Activated B cell treated with CpG ODN at 0.5 μM for 24 hours (primary cell): ENCODE results near the gene CHN2. TPM values are rescaled to one million over a fixed set of nuclear protein-coding genes. Genes with fewer than 3 reads are reported as not detected.

ENCODE experiments used
- ATAC-seq: fragments of 200-7000 bp; cut with Tn5 transposase; one replicate; pipeline ENCODE4 v1.10.0; 2021; ENCODE audit warnings: low read depth, mild to moderate bottlenecking, moderate library complexity
- CTCF ChIA-PET: fragments of 350-600 bp; sonication (Branson Sonifier 250); formaldehyde crosslinking; loops from one replicate; lab custom pipeline; 2021; ENCODE audit warnings: antibody characterized with exemption; lab: Charles Lee
- POLR2A ChIA-PET: fragments of 350-600 bp; sonication (Branson Sonifier 250); formaldehyde crosslinking; loops from one replicate; lab custom pipeline; 2021; ENCODE audit warnings: antibody characterized with exemption; lab: Charles Lee
- DNase-seq: peaks from one replicate; pipeline ENCODE4 v3.0.0; 2022
- H3K27ac Mint-ChIP-seq: one replicate; pipeline ENCODE4 v1.8.0; 2020; ENCODE audit warnings: mixed read lengths
- H3K27me3 Mint-ChIP-seq: one replicate; pipeline ENCODE4 v1.8.0; 2021; ENCODE audit warnings: mixed read lengths
- H3K36me3 Mint-ChIP-seq: one replicate; pipeline ENCODE4 v1.8.0; 2021; ENCODE audit warnings: low read depth, mixed read lengths
- H3K4me1 Mint-ChIP-seq: one replicate; pipeline ENCODE4 v1.8.0; 2021; ENCODE audit warnings: mixed read lengths
- H3K4me3 Mint-ChIP-seq: one replicate; pipeline ENCODE4 v1.8.0; 2020; ENCODE audit warnings: mild to moderate bottlenecking, mixed read lengths
- H3K9me3 Mint-ChIP-seq: one replicate; pipeline ENCODE4 v1.8.0; 2020; ENCODE audit warnings: mixed read lengths
- CTCF ChIP-seq: fragments of 200-600 bp; IDR thresholded peaks from one replicate; pipeline ENCODE4 v1.8.0; 2022; ENCODE audit warnings: antibody characterized with exemption, mild to moderate bottlenecking
- intact Hi-C: fragments of 100-400 bp; cut with micrococcal nuclease; formaldehyde crosslinking; loops from one replicate; pipeline ENCODE4 v1.15.1; 2024
- total RNA-seq: library from RNA; stranded (reverse); gene quantifications from 2 replicates; pipeline ENCODE4 v1.2.3, GENCODE V29; 2022

The CHN2 gene
- total RNA-seq, 1 donor from 2014 or later = 1.8 TPM

- CTCF ChIA-PET = no interaction called here
- ATAC-seq (no peak), DNase-seq (no peak)
- Mint-ChIP-seq H3K4me1 (peaks cover 11% of the 10 kb centered on the region), H3K27me3 (no peaks in the 10 kb centered on the region), H3K27ac (no peak overlapping the region), H3K4me3 (no peak overlapping the region), H3K9me3 (no peaks in the 10 kb centered on the region), H3K36me3 (no peaks in the 10 kb centered on the region)
- no peak for TF ChIP-seq CTCF
- POLR2A ChIA-PET = no interaction called here
- intact Hi-C loops = no loop called here
Measured at GRCh38 chr7:29337546-29338116, 143.1 kb downstream of the CHN2 start.

GRCh38 chr7:29340696-29341095 lies 146.1 kb downstream of the CHN2 start:
- no peak overlapping the region for H3K4me3 Mint-ChIP-seq
- ChIA-PET CTCF (no interaction called here), POLR2A (no interaction called here)
- no peak overlapping the region for H3K27ac Mint-ChIP-seq
- no peaks in the 10 kb centered on the region for H3K36me3 Mint-ChIP-seq
- no peak for TF ChIP-seq CTCF
- ATAC-seq (no peak), DNase-seq (no peak)
- H3K4me1 Mint-ChIP-seq = peaks cover 11% of the 10 kb centered on the region
- H3K27me3 Mint-ChIP-seq = no peaks in the 10 kb centered on the region
- intact Hi-C loops = loop anchor here (10.0 kb wide), 1 partner anchor 416 kb away; no protein-coding TSS in a partner anchor
- no peaks in the 10 kb centered on the region for H3K9me3 Mint-ChIP-seq

GRCh38 chr7:29341156-29341555 lies 146.6 kb downstream of the CHN2 start:
- DNase-seq (no peak), ATAC-seq (no peak)
- Mint-ChIP-seq H3K36me3 (no peaks in the 10 kb centered on the region), H3K4me3 (no peak overlapping the region), H3K9me3 (no peaks in the 10 kb centered on the region), H3K4me1 (peaks cover 11% of the 10 kb centered on the region), H3K27ac (no peak overlapping the region), H3K27me3 (no peaks in the 10 kb centered on the region)
- no peak for TF ChIP-seq CTCF
- intact Hi-C loops = loop anchor here (10.0 kb wide), 1 partner anchor 416 kb away; no protein-coding TSS in a partner anchor
- POLR2A ChIA-PET = no interaction called here
- CTCF ChIA-PET = no interaction called here

GRCh38 chr7:29342761-29343160 lies 148.2 kb downstream of the CHN2 start:
- H3K27ac Mint-ChIP-seq = no peak overlapping the region
- H3K4me1 Mint-ChIP-seq = peaks cover 1% of the 10 kb centered on the region
- intact Hi-C loops = loop anchor here (10.0 kb wide), 1 partner anchor 418 kb away; no protein-coding TSS in a partner anchor
- peaks cover 1% of the 10 kb centered on the region for H3K27me3 Mint-ChIP-seq
- H3K36me3 Mint-ChIP-seq = no peaks in the 10 kb centered on the region
- ChIA-PET CTCF (interaction anchor here (0.8 to 1.0 kb wide), 2 partner anchors 152 to 420 kb away, joined by 3 read pairs; no protein-coding TSS in a partner anchor), POLR2A (no interaction called here)
- DNase-seq (no peak), ATAC-seq (no peak)
- no peak for TF ChIP-seq CTCF
- H3K9me3 Mint-ChIP-seq = no peaks in the 10 kb centered on the region
- H3K4me3 Mint-ChIP-seq = no peak overlapping the region

- no peaks in the 10 kb centered on the region for H3K9me3 Mint-ChIP-seq
- ATAC-seq (peak; percentile 66), DNase-seq (no peak)
- H3K27me3 Mint-ChIP-seq = peaks cover 1% of the 10 kb centered on the region
- intact Hi-C loops = loop anchor here (10.0 kb wide), 1 partner anchor 419 kb away; no protein-coding TSS in a partner anchor
- no peak overlapping the region for H3K27ac Mint-ChIP-seq
- ChIA-PET CTCF (interaction anchor here (0.8 to 1.0 kb wide), 2 partner anchors 153 to 420 kb away, joined by 3 read pairs; no protein-coding TSS in a partner anchor), POLR2A (no interaction called here)
- H3K4me3 Mint-ChIP-seq = no peak overlapping the region
- H3K36me3 Mint-ChIP-seq = no peaks in the 10 kb centered on the region
- TF ChIP-seq CTCF = no peak
- no peaks in the 10 kb centered on the region for H3K4me1 Mint-ChIP-seq
Measured at GRCh38 chr7:29343399-29343798, 148.8 kb downstream of the CHN2 start.
